OCI-LY7 (cell line): ENCODE results near the gene NPIPA5.

Source experiments
- CTCF ChIP-seq: fragments of 200-600 bp; sonication (generic); conservative IDR thresholded peaks from 2 replicates; pipeline ENCODE4 v1.5.1; 2014; ENCODE audit warnings: mild to moderate bottlenecking, antibody characterized with exemption, low read length, moderate library complexity, mixed read lengths
- EZH2phosphoT487 ChIP-seq: fragments of 200-600 bp; sonication (generic); IDR thresholded peaks from 2 replicates; pipeline ENCODE4 v1.6.1; 2018; ENCODE audit warnings: low read depth, borderline replicate concordance, mild to moderate bottlenecking, mixed run types, antibody characterized with exemption, low read length, moderate library complexity, mixed read lengths

DNA sequence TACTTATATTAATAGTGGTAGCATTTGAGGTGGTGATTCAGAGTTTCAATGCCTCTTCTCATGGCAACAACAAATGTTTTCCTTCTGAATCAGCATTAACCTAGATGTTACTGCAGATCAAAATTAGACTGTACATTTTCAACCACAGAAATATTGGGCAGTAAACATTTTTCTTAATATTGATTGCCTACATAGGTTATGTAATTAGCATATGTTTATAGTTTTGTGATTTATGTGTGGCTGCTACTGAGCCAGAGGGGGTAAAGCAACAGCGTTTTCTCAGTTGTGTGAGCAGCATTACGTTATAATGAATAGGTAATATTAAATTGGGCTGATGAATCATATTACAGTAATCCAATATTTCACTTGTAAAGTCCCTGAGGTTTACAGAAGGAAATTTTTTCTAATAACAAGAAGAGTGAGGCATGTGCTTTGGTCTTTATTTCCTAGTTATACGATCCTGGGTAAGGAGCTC is 37.5 kb upstream of the NPIPA5 start:
- TF ChIP-seq CTCF = no peak
- no peak for TF ChIP-seq EZH2phosphoT487
